Suppressor macrophage treated with lipopolysaccharide for 4 hours (primary cell): ENCODE data around the gene EIF2S3B.

ENCODE experiments used
- DNase-seq: peaks from one replicate; pipeline ENCODE4 v3.0.0-alpha.2; 2020

EIF2S3B gene

GRCh38 chr12:10554756-10555481 is 49.2 kb downstream of the EIF2S3B start:
- no peak for DNase-seq

GRCh38 chr12:10557329-10557728 is 51.6 kb downstream of the EIF2S3B start:
- no peak for DNase-seq

DNA sequence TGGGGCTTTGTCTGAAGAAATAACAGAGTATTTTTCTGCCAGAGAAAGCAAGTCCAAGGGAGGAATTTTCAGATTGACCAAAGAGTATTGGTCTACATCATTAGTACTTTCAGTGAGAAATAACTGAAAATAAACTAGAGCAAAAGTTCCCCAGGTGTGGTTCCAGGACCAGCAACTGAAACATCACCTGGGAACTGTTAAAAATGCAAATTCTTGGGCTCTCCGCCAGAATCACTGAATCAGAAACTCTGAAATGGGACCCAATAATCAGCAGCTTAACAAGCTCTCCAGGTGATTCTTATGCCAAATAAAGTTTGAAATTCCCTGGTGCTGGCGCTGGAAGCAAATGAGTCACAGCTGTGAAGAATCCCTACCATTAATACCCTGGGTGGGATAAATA is 52.1 kb downstream of the EIF2S3B start:
- no peak for DNase-seq
